CD4-positive, CD25-positive, alpha-beta regulatory T cell (primary cell): ENCODE data around the gene LTB4R2. TPM values are rescaled to one million over a fixed set of nuclear protein-coding genes. Genes with fewer than 3 reads are reported as not detected.
A peak's percentile ranks its signal among the peaks of the same experiment; 100 is the strongest.
"Not testable (repeated sequence)": the region's sequence is repeated elsewhere in the genome, so short reads cannot be mapped to it uniquely, and the experiment has no call there.

Experiments used
- ATAC-seq, 2 donors: fragments of 150-1000 bp; cut with Tn5 transposase; one replicate each; pipeline ENCODE4 v1.10.0; 2021; ENCODE audit warnings: low read depth in 2 of 2, moderate number of reproducible peaks in 2 of 2, moderate library complexity in 1 of 2
- DNase-seq, 3 donors: peaks; one replicate each; pipeline versions ENCODE4 v3.0.0 to v3.0.0-alpha.2; 2012 to 2022; ENCODE audit warnings: mixed read lengths in 1 of 3
- H3K27ac ChIP-seq: one replicate; pipeline ENCODE4 v1.7.0; 2013; ENCODE audit warnings: mild to moderate bottlenecking, low read length; ENCODE audit not compliant: insufficient read depth, poor library complexity, severe bottlenecking
- H3K27me3 ChIP-seq: one replicate; pipeline ENCODE4 v1.7.0; 2013; ENCODE audit warnings: low read length; ENCODE audit not compliant: control insufficient read depth, insufficient read depth
- H3K36me3 ChIP-seq: one replicate; pipeline ENCODE4 v1.7.0; 2013; ENCODE audit warnings: mild to moderate bottlenecking, low read length, moderate library complexity; ENCODE audit not compliant: control insufficient read depth, insufficient read depth
- H3K4me1 ChIP-seq: 2 replicates; pipeline ENCODE4 v1.7.0; 2013; ENCODE audit warnings: mild to moderate bottlenecking, low read length; ENCODE audit not compliant: insufficient read depth, control insufficient read depth, poor library complexity, severe bottlenecking
- H3K4me3 ChIP-seq: one replicate; pipeline ENCODE4 v1.7.0; 2013; ENCODE audit warnings: low read depth, mild to moderate bottlenecking, low read length, moderate library complexity
- H3K9me3 ChIP-seq, 2 experiments: 1 replicate in 1 of 2; 2 replicates in 1 of 2; pipeline ENCODE4 v1.7.0; 2013; ENCODE audit warnings: low read length in 2 of 2, mild to moderate bottlenecking in 1 of 2, moderate library complexity in 1 of 2; ENCODE audit not compliant: control insufficient read depth in 2 of 2
- H3K27ac Mint-ChIP-seq, 3 donors: one replicate each; pipeline ENCODE4 v1.8.0; 2020 to 2022; ENCODE audit warnings: mild to moderate bottlenecking in 3 of 3, mixed read lengths in 3 of 3, moderate library complexity in 2 of 3
- H3K27me3 Mint-ChIP-seq: one replicate; pipeline ENCODE4 v1.8.0; 2022; ENCODE audit warnings: mild to moderate bottlenecking, mixed read lengths
- H3K36me3 Mint-ChIP-seq: one replicate; pipeline ENCODE4 v1.8.0; 2020; ENCODE audit warnings: mixed read lengths
- H3K4me1 Mint-ChIP-seq, 4 donors: one replicate each; pipeline ENCODE4 v1.8.0; 2020 to 2022; ENCODE audit warnings: mixed read lengths in 4 of 4, mild to moderate bottlenecking in 1 of 4
- H3K4me3 Mint-ChIP-seq, 4 donors: one replicate each; pipeline ENCODE4 v1.8.0; 2020 to 2022; ENCODE audit warnings: mild to moderate bottlenecking in 4 of 4, mixed read lengths in 4 of 4, moderate library complexity in 3 of 4
- H3K9me3 Mint-ChIP-seq, 7 donors: one replicate each; pipeline ENCODE4 v1.8.0; 2020 to 2022; ENCODE audit warnings: mixed read lengths in 7 of 7, mild to moderate bottlenecking in 3 of 7, moderate library complexity in 2 of 7
- polyA plus RNA-seq, 4 donors: library from polyadenylated mRNA; unstranded; fragments of 300-500 nt; fragmentation: Illumina TruSeq; gene quantifications; one replicate each; pipeline ENCODE4 v1.2.3, GENCODE V29; 2021
- total RNA-seq: library from RNA; stranded (reverse); gene quantifications from one replicate; pipeline ENCODE4 v1.2.3, GENCODE V29; 2022

Gene LTB4R2
- total and polyA plus RNA-seq, 5 donors from 2014 or later = 1.00 to 18.1 (median 1.8) TPM

DNA sequence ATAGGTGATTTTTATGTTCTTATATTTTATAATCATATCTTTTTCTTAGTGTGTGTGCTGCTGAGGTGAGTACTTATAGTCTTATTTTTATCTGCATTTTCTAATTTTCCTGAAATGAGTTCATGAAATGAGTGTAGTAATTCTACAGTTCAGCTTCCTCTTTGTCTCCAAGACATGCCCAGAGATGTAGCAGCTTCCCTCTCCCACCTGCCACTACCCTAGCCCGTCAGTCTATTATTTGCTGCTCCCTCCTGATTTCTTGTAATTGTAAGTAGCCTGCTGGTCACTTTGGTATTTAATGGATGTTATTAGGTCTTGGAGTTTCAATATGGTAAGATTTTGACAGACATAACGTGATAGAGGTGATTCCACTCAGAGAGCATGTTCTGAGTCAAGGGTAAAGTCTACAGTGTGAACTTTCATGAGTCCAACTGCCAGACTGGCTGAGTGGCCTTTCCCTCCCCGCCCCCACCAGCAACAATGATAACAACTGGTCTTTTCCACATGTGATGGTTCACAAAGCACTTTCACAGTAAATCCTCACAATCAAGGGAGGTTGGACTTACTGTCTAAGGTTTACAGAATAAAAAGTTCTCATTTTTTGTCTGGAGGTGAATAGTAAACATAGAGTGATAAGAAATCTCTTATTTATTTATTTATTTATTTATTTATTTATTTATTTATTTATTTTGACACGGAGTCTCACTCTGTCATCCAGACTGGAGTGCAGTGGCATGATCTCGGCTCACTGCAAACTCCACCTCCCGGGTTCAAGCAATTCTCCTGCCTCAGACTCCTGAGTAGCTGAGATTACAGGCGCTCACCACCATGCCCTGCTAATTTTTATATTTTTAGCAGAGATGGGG lies 34.1 kb downstream of the LTB4R2 start:
- Mint-ChIP-seq H3K4me3 (no peak overlapping the region), H3K27me3 (peaks cover 53% of the 10 kb centered on the region), H3K27ac (no peak overlapping the region), H3K9me3 (peaks cover 0 to 2% (median 0%) of the 10 kb centered on the region in 7 donors), H3K4me1 (peaks cover 0 to 13% (median 7%) of the 10 kb centered on the region in 4 donors), H3K36me3 (no peaks in the 10 kb centered on the region)
- Histone ChIP-seq H3K4me3 (no peak overlapping the region), H3K36me3 (no peaks in the 10 kb centered on the region), H3K27me3 (peaks cover 7% of the 10 kb centered on the region), H3K4me1 (peaks cover 11% of the 10 kb centered on the region), H3K9me3 (no peaks in the 10 kb centered on the region), H3K27ac (no peak overlapping the region)
- DNase-seq (no peak), ATAC-seq (no peak)

DNA sequence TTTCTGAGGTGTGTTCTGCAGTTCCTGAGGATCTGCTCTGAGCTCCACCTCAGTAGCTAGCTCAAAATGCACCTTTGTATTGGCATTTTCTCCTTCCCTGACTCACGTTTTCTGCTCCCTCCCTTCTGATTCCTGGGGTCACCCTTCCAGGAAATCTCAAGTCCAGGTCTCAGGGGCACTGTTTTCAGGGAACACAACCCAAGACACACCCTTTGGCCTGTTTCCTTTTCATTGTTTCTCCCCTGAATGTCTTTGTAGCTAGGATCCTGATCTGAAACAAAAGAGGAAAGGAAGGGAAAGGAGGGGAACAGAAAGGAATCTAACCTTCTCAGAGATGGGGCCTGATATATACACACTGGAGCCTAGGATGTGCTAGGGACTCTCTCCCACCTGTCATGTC lies 37.2 kb downstream of the LTB4R2 start:
- no peaks in the 10 kb centered on the region for H3K36me3 ChIP-seq
- H3K4me1 Mint-ChIP-seq = no peaks in the 10 kb centered on the region
- no peak overlapping the region for H3K27ac ChIP-seq
- H3K27me3 ChIP-seq = peaks cover 25% of the 10 kb centered on the region
- peaks cover 0 to 2% (median 0%) of the 10 kb centered on the region in 7 donors for H3K9me3 Mint-ChIP-seq
- H3K4me3 Mint-ChIP-seq = no peak overlapping the region
- H3K36me3 Mint-ChIP-seq = peaks cover 4% of the 10 kb centered on the region
- no peak overlapping the region for H3K4me3 ChIP-seq
- no peak for ATAC-seq
- peaks cover 62% of the 10 kb centered on the region for H3K27me3 Mint-ChIP-seq
- no peaks in the 10 kb centered on the region for H3K4me1 ChIP-seq
- no peak overlapping the region for H3K27ac Mint-ChIP-seq
- no peaks in the 10 kb centered on the region for H3K9me3 ChIP-seq
- DNase-seq = no peak

DNA sequence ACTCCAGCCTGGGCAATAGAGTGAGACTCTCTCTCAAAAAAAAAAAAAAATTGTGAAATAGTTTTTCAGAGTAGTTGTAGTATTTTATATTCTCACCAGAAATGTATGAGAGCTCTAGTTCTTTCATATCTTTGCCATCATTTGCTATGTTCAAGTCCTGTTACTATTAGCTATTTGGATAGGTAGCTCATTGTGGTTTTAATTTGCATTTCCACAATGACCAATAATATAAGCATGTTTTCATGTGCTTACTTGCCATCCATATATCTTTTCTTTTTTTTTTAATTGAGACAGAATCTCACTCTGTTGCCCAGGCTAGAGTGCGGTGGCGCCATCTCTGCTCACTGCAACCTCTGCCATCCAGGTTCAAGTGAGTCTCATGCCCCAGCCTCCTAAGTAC lies 38.2 kb downstream of the LTB4R2 start:
- H3K27me3 Mint-ChIP-seq = peaks cover 60% of the 10 kb centered on the region
- Histone ChIP-seq H3K27ac (no peak overlapping the region), H3K9me3 (no peaks in the 10 kb centered on the region), H3K36me3 (no peaks in the 10 kb centered on the region), H3K27me3 (peaks cover 25% of the 10 kb centered on the region), H3K4me1 (no peaks in the 10 kb centered on the region), H3K4me3 (no peak overlapping the region)
- H3K4me3 Mint-ChIP-seq = no peak overlapping the region
- H3K36me3 Mint-ChIP-seq = peaks cover 4% of the 10 kb centered on the region
- no peak for ATAC-seq
- H3K4me1 Mint-ChIP-seq = peaks cover 0 to 3% (median 0%) of the 10 kb centered on the region in 4 donors
- DNase-seq = no peak
- no peak overlapping the region for H3K27ac Mint-ChIP-seq
- H3K9me3 Mint-ChIP-seq = no peaks in the 10 kb centered on the region

DNA sequence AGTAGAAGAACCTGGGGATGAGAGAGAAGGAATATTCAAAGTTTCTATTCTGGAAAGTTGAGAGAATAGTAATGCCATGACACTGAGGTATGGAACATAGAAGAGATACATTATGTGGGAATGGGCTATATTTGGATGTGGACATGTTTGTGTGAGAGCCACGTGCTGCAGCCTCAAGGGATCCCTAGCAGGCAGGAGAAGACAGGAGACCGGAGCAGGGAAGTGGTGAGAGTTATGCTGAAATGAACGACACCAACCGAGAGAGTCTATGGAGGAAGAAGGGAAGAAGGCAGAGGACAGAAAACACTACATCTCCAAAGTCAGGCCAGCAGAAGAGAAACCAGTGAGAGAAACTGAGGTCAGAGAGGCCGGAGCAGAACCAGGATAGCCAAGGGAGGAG lies 39.8 kb downstream of the LTB4R2 start:
- H3K36me3 Mint-ChIP-seq = peaks cover 4% of the 10 kb centered on the region
- Histone ChIP-seq H3K9me3 (no peaks in the 10 kb centered on the region), H3K4me1 (no peaks in the 10 kb centered on the region), H3K27me3 (peaks cover 25% of the 10 kb centered on the region), H3K36me3 (no peaks in the 10 kb centered on the region), H3K27ac (no peak overlapping the region), H3K4me3 (no peak overlapping the region)
- no peak overlapping the region for H3K27ac Mint-ChIP-seq
- no peak for DNase-seq
- peaks cover 0 to 3% (median 0%) of the 10 kb centered on the region in 4 donors for H3K4me1 Mint-ChIP-seq
- no peak overlapping the region for H3K4me3 Mint-ChIP-seq
- peaks cover 54% of the 10 kb centered on the region for H3K27me3 Mint-ChIP-seq
- ATAC-seq = no peak
- H3K9me3 Mint-ChIP-seq = no peaks in the 10 kb centered on the region

DNA sequence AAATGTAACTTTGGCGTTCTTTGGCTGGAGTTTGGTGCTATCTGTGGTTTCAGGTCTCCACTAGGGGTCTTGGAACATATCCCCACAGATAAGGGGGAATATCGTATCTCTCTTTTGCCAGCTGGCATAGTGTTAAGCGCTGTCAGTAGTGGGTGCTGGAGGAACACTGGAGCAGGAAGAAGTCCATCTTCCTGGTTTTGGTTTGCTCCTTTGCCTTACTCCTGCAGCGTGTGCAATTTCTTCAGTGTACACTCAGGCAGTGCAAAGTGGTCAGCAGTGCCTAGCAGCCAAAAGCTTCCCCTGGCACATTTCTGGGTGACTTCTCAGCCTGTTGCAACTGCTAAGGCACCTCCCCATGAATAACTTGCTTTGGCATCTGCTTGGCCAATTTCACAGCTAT lies 41.6 kb downstream of the LTB4R2 start:
- no peaks in the 10 kb centered on the region for H3K9me3 ChIP-seq
- Mint-ChIP-seq H3K4me1 (peaks cover 0 to 3% (median 0%) of the 10 kb centered on the region in 4 donors), H3K36me3 (peaks cover 4% of the 10 kb centered on the region), H3K27me3 (peaks cover 40% of the 10 kb centered on the region), H3K4me3 (no peak overlapping the region), H3K9me3 (no peaks in the 10 kb centered on the region), H3K27ac (no peak overlapping the region)
- ATAC-seq (no peak), DNase-seq (no peak)
- no peak overlapping the region for H3K4me3 ChIP-seq
- no peaks in the 10 kb centered on the region for H3K36me3 ChIP-seq
- H3K27ac ChIP-seq = no peak overlapping the region
- H3K4me1 ChIP-seq = no peaks in the 10 kb centered on the region
- H3K27me3 ChIP-seq = peaks cover 27% of the 10 kb centered on the region

DNA sequence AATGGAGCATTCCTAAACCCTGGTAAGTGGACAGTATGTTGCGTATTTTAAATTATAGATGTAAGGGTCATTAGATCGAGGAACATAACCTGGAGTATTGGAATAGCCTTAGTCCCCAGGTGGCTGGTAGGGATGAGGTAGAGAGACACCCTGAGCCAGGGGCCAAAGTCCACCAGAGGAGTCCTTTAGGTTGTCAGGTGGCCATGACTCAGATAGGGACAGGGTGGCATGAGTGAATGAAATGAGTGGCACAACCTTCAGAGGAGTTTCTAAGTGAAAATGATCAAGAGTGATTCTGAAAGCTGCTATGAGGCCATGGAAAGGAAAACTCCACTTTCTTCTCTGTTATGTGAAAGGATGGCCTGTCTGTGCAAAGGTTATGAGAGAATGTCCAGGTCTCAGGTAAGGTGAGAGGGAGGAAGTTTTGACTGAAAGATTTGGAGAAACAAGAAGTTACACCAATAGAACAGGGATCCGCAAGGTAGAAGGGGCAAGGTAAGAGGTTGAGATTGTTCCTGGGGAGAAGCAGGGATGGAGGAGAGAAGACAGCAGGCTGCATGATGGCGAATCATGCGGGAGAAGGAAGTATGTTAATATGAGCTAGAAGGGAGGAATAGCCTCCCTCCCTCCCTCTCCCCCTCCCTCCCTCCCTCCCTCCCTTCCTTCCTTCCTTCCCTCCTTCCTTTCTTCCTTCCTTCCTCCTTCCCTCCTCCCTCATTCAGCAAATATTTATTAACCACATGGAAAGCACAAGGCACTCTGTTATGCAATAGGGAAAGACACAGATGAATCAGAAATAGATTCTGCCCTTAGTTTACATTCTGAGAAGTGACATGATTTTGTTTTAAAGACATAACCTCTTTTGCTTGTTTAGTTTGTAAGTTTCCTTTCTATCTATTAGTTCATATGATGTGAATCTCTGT lies 43.9 kb downstream of the LTB4R2 start:
- H3K27ac ChIP-seq = no peak overlapping the region
- Mint-ChIP-seq H3K36me3 (peaks cover 4% of the 10 kb centered on the region), H3K4me1 (peaks cover 0 to 3% (median 0%) of the 10 kb centered on the region in 4 donors), H3K27me3 (peaks cover 39% of the 10 kb centered on the region), H3K9me3 (no peaks in the 10 kb centered on the region), H3K4me3 (no peak overlapping the region), H3K27ac (peak overlapping the region in 1 of 3 donors; percentile 16)
- no peaks in the 10 kb centered on the region for H3K4me1 ChIP-seq
- no peak overlapping the region for H3K4me3 ChIP-seq
- no peaks in the 10 kb centered on the region for H3K36me3 ChIP-seq
- no peaks in the 10 kb centered on the region for H3K9me3 ChIP-seq
- DNase-seq (no peak), ATAC-seq (no peak)
- H3K27me3 ChIP-seq = peaks cover 23% of the 10 kb centered on the region

DNA sequence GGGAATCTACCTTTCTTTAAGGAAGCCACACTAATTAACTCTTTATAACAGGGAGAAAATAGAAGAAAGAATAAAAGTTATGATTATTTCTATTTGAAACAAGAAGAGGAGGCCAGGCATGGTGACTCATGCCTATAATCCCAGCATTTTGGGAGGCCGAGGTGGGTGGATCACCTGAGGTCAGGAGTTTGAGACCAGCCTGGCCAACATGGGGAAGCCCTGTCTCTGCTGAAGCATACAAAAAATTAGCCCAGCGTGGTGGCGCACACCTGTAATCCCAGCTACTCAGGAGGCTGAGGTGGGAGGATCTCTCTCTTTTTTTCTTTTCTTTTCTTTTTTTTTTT lies 44.5 kb downstream of the LTB4R2 start:
- not testable (repeated sequence) for H3K9me3 ChIP-seq, H3K4me3 Mint-ChIP-seq, H3K9me3 Mint-ChIP-seq, H3K4me3 ChIP-seq, H3K4me1 Mint-ChIP-seq, ATAC-seq, H3K36me3 Mint-ChIP-seq, H3K27ac Mint-ChIP-seq, DNase-seq, H3K36me3 ChIP-seq, H3K4me1 ChIP-seq, H3K27ac ChIP-seq
- H3K27me3 ChIP-seq = peaks cover 22% of the 10 kb centered on the region
- peaks cover 39% of the 10 kb centered on the region for H3K27me3 Mint-ChIP-seq
